GM19099 (cell line): ENCODE data around the gene RPS5.

Experiments
- POLR2A ChIP-seq: IDR thresholded peaks from 3 replicates; pipeline ENCODE4 v1.6.1; 2011; ENCODE audit warnings: low read depth; ENCODE audit not compliant: insufficient read length; ENCODE audit errors: extremely low read depth

RPS5 gene

DNA sequence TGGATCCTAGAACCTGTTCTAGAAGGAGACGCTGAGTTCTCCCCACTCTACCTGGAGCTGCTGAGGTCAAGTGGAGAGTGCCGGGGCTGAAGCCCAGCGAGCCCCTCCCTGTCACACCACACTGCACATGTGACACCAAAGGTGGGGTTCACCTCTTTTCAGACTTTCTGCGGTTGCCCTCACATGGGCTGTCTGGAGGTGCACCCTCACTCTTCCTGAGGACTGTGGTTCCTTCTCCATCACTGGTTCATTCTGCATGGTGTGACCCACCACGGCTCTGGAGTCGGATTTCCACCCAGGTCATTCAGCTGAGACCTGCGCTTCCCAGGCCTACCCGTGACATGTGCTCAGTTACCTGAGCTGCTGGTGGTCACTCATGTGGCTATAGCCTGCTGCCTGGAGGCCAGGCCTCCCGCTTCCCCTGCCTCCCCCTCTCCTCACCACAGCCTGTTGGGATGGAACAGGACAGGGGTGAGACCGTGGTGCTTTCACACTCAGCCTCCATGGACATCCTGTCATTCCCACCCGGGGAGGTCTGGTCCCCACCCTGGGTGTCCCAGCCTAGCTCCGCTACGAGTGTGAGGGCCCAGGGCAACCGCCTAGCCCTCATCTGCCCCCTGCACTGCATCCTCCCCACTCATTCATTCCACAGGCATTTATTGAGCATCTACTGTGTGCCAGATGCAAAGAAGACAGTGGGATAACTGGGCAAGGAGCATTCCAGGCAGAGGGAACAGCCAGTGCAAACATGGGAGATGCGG is 33.2 kb upstream of the RPS5 start:
- no peak for TF ChIP-seq POLR2A

DNA sequence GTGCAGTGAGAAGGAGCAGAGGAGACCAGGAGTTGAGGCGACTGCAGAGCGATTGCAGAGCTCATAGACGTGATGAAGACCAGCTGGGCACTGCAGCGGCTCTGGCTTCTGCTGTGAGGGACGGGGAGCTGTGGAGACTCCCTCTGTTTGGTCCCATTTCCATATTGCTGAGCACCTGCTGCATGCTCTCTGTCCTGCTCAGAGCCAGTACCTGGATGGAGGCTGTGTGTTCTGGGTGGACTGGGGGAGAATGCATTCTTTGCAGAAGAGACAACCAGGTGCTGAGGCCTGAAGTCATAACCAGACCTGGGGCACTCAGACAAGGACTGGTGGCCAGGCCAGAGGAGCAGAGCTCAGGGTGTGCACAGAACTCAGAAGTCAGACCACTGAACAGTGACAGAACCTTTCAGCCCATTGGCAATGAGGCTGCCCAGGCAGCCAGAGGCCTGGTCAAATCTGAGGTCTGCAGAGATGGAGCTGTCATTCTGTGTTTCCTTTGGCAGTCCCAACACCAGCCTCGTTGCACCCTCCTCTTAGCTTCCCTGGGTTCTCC is 32.5 kb upstream of the RPS5 start:
- no peak for TF ChIP-seq POLR2A

DNA sequence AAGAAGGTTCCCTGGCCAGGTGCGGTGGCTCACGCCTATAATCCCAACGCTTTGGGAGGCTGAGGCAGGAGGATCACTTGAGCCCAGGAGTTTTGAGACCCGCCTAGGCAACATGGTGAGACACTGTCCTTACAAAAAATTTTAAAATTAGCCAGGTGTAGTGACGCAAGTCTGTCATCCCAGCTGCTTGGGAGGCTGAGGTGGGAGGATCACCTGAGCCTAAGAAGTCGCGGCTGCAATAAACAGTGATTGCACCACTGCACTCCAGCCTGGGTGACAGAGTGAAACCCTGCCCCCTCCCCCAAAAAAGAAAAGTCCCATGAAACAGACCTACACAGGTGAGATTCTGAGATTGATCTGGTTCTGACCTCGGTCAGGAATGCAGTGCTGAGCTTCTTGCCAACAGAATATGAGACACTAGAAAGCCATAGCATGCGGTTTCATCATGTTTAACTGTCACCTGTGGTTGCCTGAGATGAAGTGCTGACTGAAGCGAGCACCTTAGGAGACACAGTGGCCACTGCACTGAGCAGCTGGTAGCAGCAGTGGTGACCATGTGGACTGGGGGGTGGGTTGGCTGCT is 31.8 kb upstream of the RPS5 start:
- TF ChIP-seq POLR2A: peak; percentile 22

DNA sequence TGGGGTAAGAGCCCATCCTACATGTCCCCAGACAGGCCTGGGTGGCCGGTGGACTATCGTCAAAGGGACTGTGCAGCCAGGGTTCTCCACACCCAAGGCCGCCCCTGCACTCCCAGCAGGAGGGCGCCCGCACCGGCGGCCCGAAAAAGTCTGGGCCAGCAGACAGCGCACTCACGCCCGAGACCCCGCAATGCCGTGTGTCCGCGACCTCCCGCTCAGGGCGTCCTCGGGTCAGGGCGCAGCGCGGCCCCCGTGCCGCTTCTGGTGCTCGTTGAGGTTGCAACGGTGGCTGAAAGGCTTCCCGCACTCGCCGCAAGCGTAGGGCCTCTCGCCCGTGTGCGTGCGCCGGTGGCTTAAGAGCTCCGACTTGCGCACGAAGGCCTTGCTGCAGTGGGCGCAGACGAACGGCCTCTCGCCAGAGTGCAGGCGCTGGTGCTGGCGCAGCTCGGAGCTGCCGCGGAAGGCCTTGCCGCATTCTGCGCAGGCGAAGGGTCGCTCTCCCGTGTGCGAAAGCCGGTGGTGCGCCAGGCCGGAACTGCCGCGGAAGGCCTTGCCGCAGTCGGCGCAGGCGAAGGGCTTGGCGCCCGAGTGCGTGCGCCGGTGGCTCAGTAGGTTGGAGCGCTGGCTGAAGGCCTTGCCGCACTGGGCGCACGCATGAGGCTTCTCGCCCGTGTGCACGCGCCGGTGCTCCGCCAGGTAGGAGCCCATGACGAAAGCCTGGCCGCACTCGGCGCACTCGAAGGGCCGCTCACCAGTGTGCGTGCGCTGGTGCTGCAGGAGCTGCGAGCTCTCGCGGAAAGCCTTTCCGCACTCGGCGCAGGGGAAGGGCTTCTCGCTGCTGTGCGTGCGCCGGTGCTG is 30.9 kb upstream of the RPS5 start:
- TF ChIP-seq POLR2A: no peak

DNA sequence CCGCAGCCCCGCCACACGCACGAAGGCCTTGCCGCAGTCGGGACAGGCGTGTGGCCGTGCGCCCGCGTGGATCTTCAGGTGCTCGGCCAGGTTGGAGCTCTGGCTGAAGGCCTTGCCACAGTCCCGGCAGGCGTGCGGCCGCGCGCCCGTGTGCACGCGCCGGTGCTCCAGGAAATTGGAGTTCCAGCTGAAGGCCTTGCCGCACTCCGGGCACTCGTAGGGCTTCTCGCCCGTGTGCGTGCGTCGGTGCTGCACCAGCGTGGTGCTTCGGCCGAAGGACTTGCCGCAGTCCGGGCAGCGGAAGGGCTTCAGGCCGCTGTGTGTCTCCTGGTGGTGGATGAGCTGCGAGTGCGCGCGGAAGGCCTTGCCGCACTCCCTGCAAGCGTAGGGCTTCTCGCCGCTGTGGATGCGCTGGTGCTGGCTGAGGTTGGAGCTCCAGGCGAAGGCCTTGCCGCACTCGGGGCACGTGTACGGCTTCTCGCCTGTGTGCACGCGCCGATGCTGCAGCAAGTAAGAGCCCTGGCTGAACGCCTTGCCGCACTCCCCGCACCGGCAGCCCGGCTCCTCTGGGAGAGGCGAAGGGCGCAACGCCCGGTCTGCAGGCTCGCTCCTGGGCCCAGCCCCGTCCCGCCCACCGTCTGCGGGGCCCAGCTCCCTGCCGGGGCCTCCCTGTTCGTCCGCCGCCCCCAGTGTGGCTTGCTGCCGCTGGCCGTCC is 30.1 kb upstream of the RPS5 start:
- TF ChIP-seq POLR2A: no peak

DNA sequence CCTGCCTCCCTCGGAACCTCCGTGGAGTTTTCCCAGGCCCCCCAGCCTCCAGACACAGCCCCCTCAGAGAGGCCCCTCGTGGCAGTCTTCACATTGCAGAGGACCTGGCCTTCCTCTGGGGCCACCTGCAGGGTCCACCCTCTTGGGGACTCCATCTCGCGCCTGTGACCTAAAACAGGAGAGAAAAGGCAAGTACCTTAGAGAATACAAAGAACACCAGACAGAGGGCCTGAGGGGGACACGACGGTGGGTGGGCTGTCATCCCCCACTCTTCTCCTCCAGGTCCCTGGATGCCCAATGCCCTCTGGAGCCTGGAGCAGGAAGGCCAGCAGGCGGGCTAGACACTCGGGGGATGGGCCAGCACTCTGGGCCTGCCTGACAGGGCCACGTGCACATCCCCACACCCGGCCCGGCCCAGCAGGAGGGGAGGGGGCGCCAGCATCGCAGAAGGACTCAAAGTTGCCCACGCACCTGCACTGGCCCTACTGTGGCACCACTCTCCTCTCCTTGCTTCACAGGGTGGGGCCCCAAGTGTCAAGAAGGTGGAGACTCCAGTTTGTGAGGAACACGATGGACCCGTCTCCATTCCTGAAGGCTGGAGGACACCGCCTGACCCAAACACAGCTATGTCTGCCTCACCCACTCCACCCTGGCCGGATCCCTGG is 29.5 kb upstream of the RPS5 start:
- TF ChIP-seq POLR2A: no peak

DNA sequence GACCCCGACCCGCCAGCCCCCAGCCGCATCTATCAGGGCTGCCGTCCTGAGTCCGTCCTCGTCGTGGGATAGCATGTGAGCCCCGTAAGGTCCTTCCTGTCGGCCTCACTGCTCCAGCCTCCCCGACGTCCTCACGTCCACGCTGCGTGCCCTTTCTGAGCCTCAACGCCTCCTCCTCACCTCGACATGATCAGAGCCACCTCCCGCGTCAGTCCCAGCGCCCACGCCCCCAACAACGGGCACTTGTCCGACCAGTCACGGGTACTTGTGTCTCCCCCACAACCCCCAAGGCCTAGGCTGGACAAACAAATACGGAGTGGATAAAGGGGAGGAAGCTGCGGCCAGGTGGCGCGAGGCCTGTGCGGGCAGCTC is 25.2 kb upstream of the RPS5 start:
- no peak for TF ChIP-seq POLR2A

GRCh38 chr19:58362272-58362994 is 24.6 kb upstream of the RPS5 start, which contains the start of gene ZNF497:
ZNF497 (minus strand) TSS chr19:58362751; CDS start chr19:58357635, 5,116 bp downstream.
- TF ChIP-seq POLR2A: peak; percentile 73

DNA sequence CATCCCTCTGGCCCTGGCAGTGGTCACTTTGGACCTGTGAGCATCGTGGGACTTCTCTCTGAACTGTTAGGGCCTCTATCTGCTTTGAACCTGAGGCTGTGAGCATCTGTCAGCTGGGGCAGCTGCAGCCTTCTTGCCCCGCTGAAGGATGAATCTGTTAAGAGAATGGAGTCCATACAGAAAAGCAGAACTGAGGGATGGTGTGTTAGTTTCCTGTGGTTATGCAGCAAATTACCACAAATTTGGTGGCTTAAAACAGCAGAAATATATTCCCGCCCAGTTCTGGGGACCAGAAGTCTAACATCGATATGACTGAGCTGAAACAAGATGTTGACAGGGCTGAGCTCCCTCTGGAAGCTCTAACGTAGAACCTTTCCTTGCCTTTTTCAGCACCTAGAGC is 22.9 kb upstream of the RPS5 start:
- no peak for TF ChIP-seq POLR2A

GRCh38 chr19:58366585-58367430 is 20.3 kb upstream of the RPS5 start:
- no peak for TF ChIP-seq POLR2A

DNA sequence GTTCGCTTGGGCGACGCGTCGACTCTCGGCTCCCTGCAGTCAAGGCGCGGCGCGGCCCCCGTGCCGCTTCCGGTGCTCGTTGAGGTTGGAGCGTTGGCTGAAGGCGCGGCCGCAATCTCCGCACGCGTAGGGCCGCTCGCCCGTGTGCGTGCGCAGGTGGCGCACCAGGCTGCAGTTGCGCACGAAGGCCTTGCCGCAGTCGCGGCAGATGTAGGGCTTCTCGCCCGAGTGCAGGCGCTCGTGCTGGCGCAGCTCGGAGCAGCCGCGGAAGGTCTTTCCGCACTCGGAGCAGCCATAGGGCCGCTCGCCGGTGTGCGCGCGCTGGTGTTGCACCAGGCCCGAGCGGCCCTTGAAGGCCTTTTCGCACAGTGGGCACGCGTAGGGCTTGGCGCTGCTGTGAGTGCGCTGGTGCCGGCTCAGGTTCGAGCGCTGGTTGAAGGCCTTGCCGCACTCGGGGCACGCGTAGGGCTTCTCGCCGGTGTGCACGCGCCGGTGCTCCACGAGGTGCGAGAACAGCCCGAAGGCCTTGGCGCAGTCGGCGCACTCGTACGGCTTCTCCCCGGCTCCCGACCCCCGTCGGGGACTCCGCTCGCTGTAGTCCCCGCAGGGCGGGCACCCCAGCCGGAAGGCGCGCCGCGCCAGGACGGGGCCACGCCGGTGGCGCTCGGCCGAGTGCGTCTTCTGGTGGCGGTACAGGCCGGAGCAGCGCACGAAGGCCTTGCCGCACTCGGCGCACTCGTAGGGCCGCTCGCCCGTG is 19.2 kb upstream of the RPS5 start:
- no peak for TF ChIP-seq POLR2A
